Osteocyte (in vitro differentiated cells): ENCODE data around the gene PHKA1. TPM values are rescaled to one million over a fixed set of nuclear protein-coding genes. Genes with fewer than 3 reads are reported as not detected.
"Not testable (repeated sequence)": the region's sequence is repeated elsewhere in the genome, so short reads cannot be mapped to it uniquely, and the experiment has no call there.

Experiments used
- DNase-seq: peaks from one replicate; pipeline ENCODE4 v3.0.0; 2021; ENCODE audit warnings: mixed read lengths; ENCODE audit not compliant: unreplicated experiment; ENCODE audit errors: extremely low spot score
- H3K27ac Mint-ChIP-seq: one replicate; pipeline ENCODE4 v1.8.0; 2021; ENCODE audit warnings: mild to moderate bottlenecking, mixed read lengths; ENCODE audit not compliant: unreplicated experiment
- H3K27me3 Mint-ChIP-seq: one replicate; pipeline ENCODE4 v1.8.0; 2021; ENCODE audit warnings: mixed read lengths; ENCODE audit not compliant: unreplicated experiment
- H3K36me3 Mint-ChIP-seq: one replicate; pipeline ENCODE4 v1.8.0; 2021; ENCODE audit warnings: mixed read lengths; ENCODE audit not compliant: unreplicated experiment
- H3K4me1 Mint-ChIP-seq: one replicate; pipeline ENCODE4 v1.8.0; 2021; ENCODE audit warnings: mixed read lengths; ENCODE audit not compliant: unreplicated experiment
- H3K4me3 Mint-ChIP-seq: one replicate; pipeline ENCODE4 v1.8.0; 2021; ENCODE audit warnings: mild to moderate bottlenecking, moderate library complexity, mixed read lengths; ENCODE audit not compliant: unreplicated experiment
- H3K9me3 Mint-ChIP-seq: one replicate; pipeline ENCODE4 v1.8.0; 2021; ENCODE audit warnings: mixed read lengths; ENCODE audit not compliant: unreplicated experiment
- CTCF ChIP-seq: fragments of 200-600 bp; sonication (generic); IDR thresholded peaks from 2 replicates; pipeline ENCODE4 v1.5.0; 2021; ENCODE audit warnings: antibody characterized with exemption, mild to moderate bottlenecking, moderate library complexity
- total RNA-seq: library from RNA; stranded (reverse); gene quantifications from 2 replicates; pipeline ENCODE4 v1.2.1, GENCODE V29; 2021

The PHKA1 gene
- total RNA-seq, 1 donor from 2014 or later = 2.6 TPM

- no peak for TF ChIP-seq CTCF
- Mint-ChIP-seq H3K9me3 (peaks cover 4% of the 10 kb centered on the region), H3K27ac (peak overlapping the region; percentile 89), H3K27me3 (peaks cover 6% of the 10 kb centered on the region), H3K36me3 (no peaks in the 10 kb centered on the region), H3K4me3 (peak overlapping the region; percentile 83), H3K4me1 (peaks cover 6% of the 10 kb centered on the region)
- DNase-seq = no peak
These were observed 141.0 kb downstream of the PHKA1 start for GRCh38 chrX:72573158-72573511.

- H3K4me1 Mint-ChIP-seq = peaks cover 6% of the 10 kb centered on the region
- peak within 1 kb of the TSS; percentile 83 for H3K4me3 Mint-ChIP-seq
- H3K9me3 Mint-ChIP-seq = peaks cover 4% of the 10 kb centered on the region
- H3K36me3 Mint-ChIP-seq = peaks cover 5% of the 10 kb centered on the region
- H3K27ac Mint-ChIP-seq = peak within 1 kb of the TSS; percentile 89
- no peak for TF ChIP-seq CTCF
- no peak for DNase-seq
- peaks cover 6% of the 10 kb centered on the region for H3K27me3 Mint-ChIP-seq
These were observed 141.6 kb downstream of the PHKA1 start, which contains the start of gene HDAC8 for GRCh38 chrX:72572248-72573157. Gene HDAC8, minus strand, starts transcription at chrX:72572843. Its CDS starts 82 bp downstream, at chrX:72572761.

GRCh38 chrX:72569786-72570185 lies 144.3 kb downstream of the PHKA1 start:
- peaks cover 6% of the 10 kb centered on the region for H3K4me1 Mint-ChIP-seq
- H3K36me3 Mint-ChIP-seq = peaks cover 7% of the 10 kb centered on the region
- no peak for TF ChIP-seq CTCF
- H3K4me3 Mint-ChIP-seq = no peak overlapping the region
- H3K27me3 Mint-ChIP-seq = peaks cover 2% of the 10 kb centered on the region
- no peak overlapping the region for H3K27ac Mint-ChIP-seq
- H3K9me3 Mint-ChIP-seq = no peaks in the 10 kb centered on the region
- no peak for DNase-seq

GRCh38 chrX:72568406-72569092 lies 145.6 kb downstream of the PHKA1 start:
- H3K27ac Mint-ChIP-seq = no peak overlapping the region
- H3K27me3 Mint-ChIP-seq = no peaks in the 10 kb centered on the region
- H3K4me3 Mint-ChIP-seq = no peak overlapping the region
- DNase-seq = no peak
- peaks cover 6% of the 10 kb centered on the region for H3K4me1 Mint-ChIP-seq
- H3K9me3 Mint-ChIP-seq = no peaks in the 10 kb centered on the region
- TF ChIP-seq CTCF = no peak
- H3K36me3 Mint-ChIP-seq = peaks cover 7% of the 10 kb centered on the region

GRCh38 chrX:72566448-72566847 lies 147.7 kb downstream of the PHKA1 start:
- no peak for TF ChIP-seq CTCF
- Mint-ChIP-seq H3K27me3 (no peaks in the 10 kb centered on the region), H3K36me3 (peaks cover 10% of the 10 kb centered on the region), H3K9me3 (peaks cover 8% of the 10 kb centered on the region), H3K4me1 (peaks cover 3% of the 10 kb centered on the region), H3K27ac (no peak overlapping the region), H3K4me3 (no peak overlapping the region)
- DNase-seq = no peak

GRCh38 chrX:72559655-72560054 lies 154.5 kb downstream of the PHKA1 start:
- not testable (repeated sequence) for H3K27ac Mint-ChIP-seq, H3K4me1 Mint-ChIP-seq, H3K27me3 Mint-ChIP-seq, H3K4me3 Mint-ChIP-seq, H3K36me3 Mint-ChIP-seq, DNase-seq
- peaks cover 18% of the 10 kb centered on the region for H3K9me3 Mint-ChIP-seq
